SK-N-SH treated with all-trans-retinoic acid at 6 μM for 48 hours (cell line): Measurements from ENCODE around the gene SPATA6L.

ENCODE experiments used
- BACH2 ChIP-seq: fragments of 250-450 bp; sonication (Bioruptor Pico); IDR thresholded peaks from 2 replicates; pipeline ENCODE4 v1.9.0; 2021; ENCODE audit warnings: mild to moderate bottlenecking, borderline replicate concordance
- CSDC2 ChIP-seq: fragments of 250-450 bp; sonication (Bioruptor Pico); IDR thresholded peaks from 2 replicates; pipeline ENCODE4 v1.5.0; 2020; ENCODE audit warnings: mild to moderate bottlenecking, moderate library complexity
- GLIS3 ChIP-seq: fragments of 250-450 bp; sonication (Bioruptor Pico); IDR thresholded peaks from 2 replicates; pipeline ENCODE4 v1.5.0; 2020; ENCODE audit warnings: mild to moderate bottlenecking, moderate library complexity
- ISL1 ChIP-seq: fragments of 250-450 bp; sonication (Bioruptor Pico); IDR thresholded peaks from 2 replicates; pipeline ENCODE4 v2.1.2; 2022; ENCODE audit warnings: mild to moderate bottlenecking, moderate library complexity
- RARB ChIP-seq: fragments of 250-450 bp; sonication (Bioruptor Pico); IDR thresholded peaks from 2 replicates; pipeline ENCODE4 v1.8.0; 2021; ENCODE audit warnings: mild to moderate bottlenecking, moderate library complexity
- TOX ChIP-seq: fragments of 250-450 bp; sonication (Bioruptor Pico); IDR thresholded peaks from 2 replicates; pipeline ENCODE4 v1.8.0; 2021; ENCODE audit warnings: mild to moderate bottlenecking, moderate library complexity, borderline replicate concordance
- ZFP3 ChIP-seq: fragments of 250-450 bp; sonication (Bioruptor Pico); IDR thresholded peaks from 2 replicates; pipeline ENCODE4 v1.5.0; 2020; ENCODE audit warnings: mild to moderate bottlenecking, moderate library complexity
- ZNF565 ChIP-seq: fragments of 450-650 bp; formaldehyde crosslinking; conservative IDR thresholded peaks from 2 replicates; pipeline ENCODE4 v1.5.0; 2020; ENCODE audit warnings: low read depth, mild to moderate bottlenecking, moderate library complexity
- ZNF8 ChIP-seq: fragments of 450-650 bp; formaldehyde crosslinking; IDR thresholded peaks from 2 replicates; pipeline ENCODE4 v1.5.0; 2020; ENCODE audit warnings: mild to moderate bottlenecking, moderate library complexity
- TF ChIP-seq, protein P1 (sequence below): fragments of 250-450 bp; sonication (Bioruptor Pico); IDR thresholded peaks from 2 replicates; pipeline ENCODE4 v1.5.1; 2020; ENCODE audit warnings: low read depth, mild to moderate bottlenecking, moderate library complexity

DNA sequence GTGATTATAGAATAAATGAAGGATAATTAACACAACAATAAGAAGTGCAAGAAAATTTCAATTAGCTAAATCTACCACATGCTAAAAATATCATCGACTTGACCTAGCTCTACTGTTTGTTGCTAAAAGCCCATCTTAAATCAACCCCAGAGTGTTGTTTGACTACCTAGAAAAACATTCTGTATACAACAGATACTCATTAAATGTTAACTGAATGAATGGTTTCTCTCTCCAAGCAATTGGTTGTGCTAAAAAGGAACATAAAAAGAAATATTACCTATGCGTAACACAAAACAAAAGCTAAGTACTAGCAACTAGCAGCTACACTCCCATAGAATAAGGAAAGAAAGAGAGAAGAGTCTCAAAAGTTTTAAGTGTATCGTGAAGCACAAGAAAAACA is 9.7 kb downstream of the SPATA6L start:
- TF ChIP-seq ZNF8 (CRISPR knock-in tag) (no peak), ISL1 (no peak), GLIS3 (CRISPR knock-in tag) (no peak), ZFP3 (no peak), TOX (CRISPR knock-in tag) (no peak), BACH2 (CRISPR knock-in tag) (no peak), CSDC2 (CRISPR knock-in tag) (no peak), ZNF565 (CRISPR knock-in tag) (no peak), RARB (CRISPR knock-in tag) (no peak)
- TF ChIP-seq, protein P1, sequence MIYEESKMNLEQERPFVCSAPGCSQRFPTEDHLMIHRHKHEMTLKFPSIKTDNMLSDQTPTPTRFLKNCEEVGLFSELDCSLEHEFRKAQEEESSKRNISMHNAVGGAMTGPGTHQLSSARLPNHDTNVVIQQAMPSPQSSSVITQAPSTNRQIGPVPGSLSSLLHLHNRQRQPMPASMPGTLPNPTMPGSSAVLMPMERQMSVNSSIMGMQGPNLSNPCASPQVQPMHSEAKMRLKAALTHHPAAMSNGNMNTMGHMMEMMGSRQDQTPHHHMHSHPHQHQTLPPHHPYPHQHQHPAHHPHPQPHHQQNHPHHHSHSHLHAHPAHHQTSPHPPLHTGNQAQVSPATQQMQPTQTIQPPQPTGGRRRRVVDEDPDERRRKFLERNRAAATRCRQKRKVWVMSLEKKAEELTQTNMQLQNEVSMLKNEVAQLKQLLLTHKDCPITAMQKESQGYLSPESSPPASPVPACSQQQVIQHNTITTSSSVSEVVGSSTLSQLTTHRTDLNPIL = no peak
